ENCODE results near the gene KIRREL3. TPM values are rescaled to one million over a fixed set of nuclear protein-coding genes. Genes with fewer than 3 reads are reported as not detected.

The KIRREL3 gene
- total RNA-seq, 1 donor from 2014 or later: 0.92 TPM

DNA sequence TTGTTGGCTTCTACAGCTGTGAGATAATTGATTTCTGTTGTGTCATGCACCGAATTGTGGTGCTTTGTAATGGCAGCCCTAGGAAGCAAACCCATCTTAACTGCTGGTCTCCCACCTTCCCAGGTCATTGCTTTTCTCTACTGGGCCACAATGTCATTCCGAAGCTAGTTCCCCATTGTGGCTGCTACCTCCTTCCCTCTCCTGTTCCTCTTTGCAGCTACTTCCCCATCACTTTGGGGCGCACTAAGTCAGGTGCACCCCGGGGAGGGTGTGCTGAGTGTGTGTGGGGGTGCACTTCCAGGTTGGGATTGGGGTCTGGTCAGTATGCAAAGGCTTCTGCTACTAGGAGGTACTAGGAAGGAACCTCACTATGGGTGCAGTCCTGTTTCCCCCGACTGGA lies 535.8 kb downstream of the KIRREL3 start:
- DNase-seq: no peak

DNA sequence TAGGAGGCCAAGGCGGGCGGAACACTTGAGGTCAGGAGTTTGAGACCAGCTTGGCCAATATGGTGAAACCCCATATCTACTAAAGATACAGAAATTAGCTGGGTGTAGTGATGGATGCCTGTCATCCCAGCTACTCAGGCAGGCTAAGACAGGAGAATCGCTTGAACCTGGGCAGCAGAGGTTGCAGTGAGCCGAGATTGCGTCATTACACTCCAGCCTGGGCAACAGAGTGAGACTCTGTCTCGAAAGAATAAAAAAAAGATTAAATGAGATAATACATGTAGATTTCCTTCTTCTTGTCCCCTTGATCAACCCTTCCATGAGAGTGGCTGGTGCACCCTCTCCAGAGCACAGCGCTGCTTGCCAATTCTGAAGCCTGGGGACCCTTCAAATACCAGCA lies 538.1 kb downstream of the KIRREL3 start:
- no peak for DNase-seq

DNA sequence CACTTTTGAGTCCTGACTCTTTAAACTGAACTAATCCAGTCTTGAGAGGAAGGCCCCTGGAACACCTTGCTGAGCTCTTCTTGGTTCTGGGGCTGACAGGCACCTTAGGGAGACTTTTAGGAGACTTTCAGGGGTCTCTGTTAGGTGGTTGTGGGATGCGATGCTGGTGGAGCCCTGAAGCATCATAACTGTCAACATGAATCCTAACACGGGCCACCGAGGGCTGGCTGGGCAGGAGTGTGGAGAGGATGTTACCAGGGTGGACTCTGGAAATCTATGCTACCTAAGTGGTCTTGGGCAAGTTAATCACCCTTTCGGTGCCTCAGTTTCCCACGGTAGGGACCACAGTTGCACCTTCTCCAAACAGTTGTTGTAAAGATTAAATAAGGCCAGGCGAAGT lies 538.6 kb downstream of the KIRREL3 start:
- DNase-seq: no peak

DNA sequence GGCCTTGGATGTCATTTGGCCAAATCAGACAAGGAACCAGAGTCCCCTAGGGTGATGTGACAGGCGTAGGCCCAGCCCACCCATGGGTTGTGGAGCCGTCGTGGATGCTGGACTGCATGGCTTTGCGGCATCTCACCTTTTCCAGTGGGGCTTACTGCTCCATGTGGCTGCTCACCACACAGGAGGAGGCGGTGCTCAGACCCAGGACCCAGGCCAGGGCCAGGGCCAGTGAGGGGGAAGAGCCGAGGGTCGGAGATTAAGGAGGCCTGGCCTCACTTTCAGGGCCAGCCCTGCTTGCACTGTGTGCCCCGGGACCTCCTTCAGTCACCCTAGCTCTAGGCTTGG lies 539.5 kb downstream of the KIRREL3 start:
- no peak for DNase-seq

DNA sequence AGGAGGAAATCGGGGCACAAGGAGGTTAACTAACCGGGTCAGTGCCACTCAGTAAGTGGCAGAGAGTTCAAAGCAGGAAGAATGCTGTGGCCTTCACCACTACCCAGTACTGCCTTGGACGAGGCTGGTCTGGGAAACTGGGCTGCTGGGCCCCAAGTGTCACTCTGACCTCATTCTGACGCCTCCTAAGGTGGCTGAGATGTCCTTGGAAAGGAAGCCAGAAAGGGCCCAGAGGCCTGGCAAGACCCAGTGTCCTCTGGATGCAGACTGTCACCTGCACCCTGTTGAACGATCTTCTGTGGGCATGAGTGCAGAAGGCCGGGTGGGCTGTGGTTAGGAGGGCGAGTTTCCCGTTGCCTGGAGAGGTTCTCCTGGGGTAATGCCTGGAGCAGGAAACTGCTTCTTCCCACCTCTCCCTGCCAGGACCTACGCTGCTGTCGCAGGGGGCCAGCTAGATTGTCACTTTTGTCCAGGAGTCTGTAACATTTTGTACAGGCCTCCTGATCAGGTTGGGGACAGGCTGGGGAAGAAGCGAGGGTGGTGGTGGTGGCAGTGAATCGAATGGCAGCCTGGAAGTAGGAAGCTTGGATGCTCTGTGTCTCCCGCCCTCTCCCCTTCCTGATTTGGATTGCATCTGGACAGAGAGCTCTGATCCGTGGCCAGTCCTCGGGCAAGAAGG lies 540.0 kb downstream of the KIRREL3 start:
- DNase-seq: no peak

DNA sequence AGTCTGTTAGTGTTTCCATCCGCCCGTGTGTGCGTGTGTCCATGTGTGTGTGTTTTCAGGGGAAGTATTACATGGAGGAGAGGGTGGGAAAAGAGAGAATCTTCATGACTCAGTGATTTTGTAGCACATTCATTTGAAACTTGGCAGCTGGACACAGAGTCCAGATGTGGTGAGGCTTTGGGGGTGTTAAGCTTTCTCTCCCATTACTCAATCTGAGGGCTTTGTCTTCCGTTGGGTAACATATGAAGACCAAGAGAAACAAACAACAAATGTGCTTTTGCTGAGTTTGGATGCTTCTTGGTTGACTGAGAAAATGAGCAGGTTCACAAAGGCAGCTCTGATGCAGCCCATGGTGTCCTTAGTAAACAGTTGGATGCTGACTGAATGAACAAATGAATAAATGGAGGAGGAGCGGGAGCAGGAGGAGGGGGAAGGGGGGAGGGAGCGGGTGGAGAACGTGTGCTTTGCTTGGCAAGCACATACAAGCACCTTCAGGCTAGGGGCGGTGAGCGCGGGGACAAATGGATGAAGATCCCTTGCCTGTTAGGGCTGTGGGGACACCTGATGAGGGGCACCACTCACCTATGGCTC lies 540.8 kb downstream of the KIRREL3 start:
- DNase-seq: peak; percentile 89

DNA sequence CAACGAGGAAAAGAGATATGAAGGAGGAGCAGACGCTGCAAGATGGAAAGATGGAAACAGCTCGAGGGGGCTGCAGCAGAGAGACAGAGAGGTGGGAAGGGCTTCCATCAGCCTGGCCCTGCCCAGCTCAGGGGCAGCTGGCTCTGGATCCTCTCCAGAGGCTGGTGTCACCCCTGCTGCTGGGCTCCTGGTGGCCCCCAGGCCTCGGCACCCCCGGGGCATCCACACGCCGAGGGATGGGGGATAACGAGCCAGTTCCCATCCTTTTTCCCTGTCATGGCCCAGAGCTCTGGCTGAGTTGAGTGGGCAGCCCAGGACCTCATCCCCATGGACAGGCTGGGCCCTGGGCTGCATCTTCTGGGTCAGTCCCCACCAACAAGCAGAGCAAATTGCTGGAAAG lies 542.8 kb downstream of the KIRREL3 start:
- no peak for DNase-seq

DNA sequence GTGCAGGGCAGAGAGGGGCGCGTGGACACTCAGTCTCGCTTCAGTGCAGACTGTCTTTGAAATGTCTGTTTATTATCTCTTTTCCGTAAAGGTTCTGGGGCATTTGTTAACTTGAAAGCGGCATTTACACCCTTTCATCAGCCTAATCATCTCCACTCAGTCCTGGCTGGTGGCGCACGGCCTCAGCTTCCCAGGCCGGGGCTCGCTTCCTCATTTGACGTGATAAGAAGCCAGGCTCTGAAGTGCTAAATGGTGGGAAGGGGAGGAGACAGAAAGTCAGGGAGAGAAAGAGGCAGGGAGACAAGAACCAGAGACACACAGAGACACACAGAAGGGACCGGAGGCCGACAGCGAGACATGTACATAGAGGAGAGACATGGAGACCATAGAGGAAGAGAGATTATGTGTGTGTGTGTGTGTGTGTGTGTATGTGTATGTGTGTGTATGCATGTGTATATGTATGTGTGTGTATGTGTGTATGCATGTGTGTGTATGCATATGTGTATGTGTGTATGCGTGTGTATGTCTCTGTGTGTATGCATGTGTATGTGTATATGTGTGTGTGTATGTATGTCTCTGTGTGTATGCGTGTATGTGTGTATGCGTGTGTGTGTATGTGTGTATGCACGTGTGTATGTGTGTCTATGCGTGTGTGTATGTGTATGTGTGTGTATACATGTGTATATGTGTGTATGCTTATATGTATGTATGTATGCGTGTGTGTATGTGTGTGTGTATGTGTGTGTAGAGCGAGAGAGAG lies 543.6 kb downstream of the KIRREL3 start:
- no peak for DNase-seq

DNA sequence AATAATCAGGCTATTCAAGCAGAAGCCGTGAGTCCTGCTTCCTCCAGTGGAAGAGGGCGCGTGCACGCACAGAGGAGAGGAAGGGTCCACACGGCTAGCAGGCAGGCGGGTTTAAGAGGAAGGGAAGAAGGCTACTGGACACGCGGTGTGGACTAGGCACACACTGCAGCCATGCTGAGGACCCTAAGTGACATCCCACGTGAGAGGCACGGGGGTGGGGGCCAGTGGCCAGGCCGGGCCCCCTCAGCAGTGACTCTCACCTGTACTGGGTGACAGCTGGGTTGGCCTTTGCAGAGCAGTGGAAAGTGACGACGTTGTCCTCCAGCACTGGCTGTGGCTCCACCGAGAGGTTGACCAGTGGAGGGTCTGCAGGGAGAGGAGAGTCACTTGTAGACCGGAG lies 544.5 kb downstream of the KIRREL3 start:
- no peak for DNase-seq

DNA sequence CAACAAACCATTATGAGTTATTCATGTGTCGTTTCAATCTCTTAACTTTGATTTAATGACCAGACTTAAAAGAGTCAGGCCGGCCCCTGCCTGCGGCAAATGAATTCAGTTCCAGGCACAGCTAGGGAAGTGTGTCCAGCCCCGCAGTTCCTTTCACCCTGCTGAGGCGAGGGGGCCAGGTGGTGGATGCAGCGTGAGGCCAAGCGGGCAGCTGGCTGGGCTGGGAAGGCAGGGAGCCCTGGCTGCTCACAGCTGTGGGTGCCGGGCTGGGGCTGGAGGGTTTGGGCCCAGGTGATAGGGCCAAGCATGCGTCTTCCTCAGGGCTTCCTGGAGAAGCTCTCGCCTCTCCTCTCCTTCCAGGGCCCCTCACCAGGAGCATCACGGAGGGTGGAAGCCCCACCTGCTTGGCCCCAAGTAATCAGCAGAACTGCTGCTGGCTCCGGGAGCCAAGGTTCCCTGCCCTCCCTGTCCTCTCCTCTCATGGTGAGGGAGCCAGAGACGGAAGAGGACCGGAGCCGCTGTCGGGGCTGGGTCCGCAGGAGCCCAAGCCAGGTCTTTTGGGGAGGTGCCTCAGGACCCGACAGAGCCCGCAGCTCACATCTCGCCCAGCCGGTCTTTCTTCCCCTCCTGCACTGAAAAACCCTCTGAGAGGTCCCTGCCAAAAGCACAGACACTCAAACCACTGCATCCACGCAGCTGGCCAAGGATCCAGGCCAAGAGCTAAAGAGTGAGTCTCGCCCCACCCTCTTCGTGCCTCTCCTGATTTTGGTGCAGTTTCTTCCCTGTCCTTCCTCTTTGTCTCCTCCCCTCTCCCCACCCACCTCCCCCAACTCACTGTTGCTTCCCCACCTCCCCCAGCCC lies 548.1 kb downstream of the KIRREL3 start:
- peak; percentile 94 for DNase-seq

DNA sequence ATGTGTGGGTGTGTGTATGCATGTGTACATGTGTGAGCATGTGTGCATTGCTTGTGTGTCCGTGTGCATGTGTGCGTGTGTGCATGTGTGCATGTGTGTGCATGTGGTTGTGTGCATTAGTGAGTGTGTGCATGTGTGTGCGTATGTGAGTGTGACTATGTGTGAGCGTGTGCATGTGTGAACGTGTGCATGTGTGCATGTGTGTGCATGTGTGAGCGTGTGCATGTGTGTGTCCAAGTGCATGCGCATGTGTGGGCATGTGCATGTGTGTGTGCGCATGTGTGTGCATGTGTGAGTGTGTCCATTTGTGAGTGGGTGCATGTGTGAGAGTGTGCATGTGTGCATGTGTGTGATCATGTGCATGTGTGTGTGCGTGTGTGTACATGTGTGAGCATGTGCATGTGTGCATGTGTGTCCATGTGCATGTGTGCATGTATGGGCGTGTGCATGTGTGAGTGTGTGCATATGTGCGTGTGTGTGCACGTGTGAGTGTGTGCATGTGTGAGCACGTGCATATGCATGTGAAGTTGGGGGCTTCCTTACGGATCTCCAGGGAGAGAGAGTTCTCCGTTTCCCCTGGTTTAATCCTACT lies 549.3 kb downstream of the KIRREL3 start:
- DNase-seq: no peak

DNA sequence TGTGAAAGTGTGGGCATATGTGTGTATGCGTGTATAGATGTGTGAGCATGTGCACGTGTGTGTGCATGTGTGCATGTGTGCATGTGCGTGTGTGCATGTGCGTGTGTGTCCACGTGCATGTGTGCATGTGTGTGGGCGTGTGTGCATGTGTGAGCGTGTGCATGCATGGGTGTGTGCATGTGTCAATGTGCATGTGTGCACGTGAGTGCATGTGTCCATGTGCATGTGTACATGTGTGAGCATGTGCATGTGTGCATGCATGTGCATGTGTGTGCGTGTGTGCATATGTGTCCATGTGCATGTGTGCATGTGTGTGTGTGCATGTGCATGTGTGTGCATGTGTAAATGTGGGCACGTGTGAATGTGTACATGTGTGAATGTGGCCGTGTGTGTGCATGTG lies 549.8 kb downstream of the KIRREL3 start:
- no peak for DNase-seq

DNA sequence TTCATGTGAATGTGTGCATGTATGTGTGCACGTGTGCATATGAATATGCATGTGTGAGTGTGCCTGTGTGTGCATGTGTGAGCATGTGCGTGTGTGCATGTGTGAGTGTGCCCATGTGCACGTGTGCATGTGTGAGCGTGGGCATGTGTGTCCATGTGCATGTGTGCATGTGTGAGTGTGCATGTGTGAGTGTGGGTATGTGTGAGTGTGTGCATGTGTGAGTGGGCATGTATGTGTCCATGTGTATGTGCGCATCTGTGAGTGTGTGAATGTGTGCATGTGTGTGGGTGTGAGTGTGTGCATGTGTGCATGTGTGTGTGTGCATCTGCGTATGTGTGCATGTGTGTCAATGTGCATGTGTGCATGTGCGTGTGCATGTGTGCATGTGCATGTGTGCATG lies 550.4 kb downstream of the KIRREL3 start:
- no peak for DNase-seq

DNA sequence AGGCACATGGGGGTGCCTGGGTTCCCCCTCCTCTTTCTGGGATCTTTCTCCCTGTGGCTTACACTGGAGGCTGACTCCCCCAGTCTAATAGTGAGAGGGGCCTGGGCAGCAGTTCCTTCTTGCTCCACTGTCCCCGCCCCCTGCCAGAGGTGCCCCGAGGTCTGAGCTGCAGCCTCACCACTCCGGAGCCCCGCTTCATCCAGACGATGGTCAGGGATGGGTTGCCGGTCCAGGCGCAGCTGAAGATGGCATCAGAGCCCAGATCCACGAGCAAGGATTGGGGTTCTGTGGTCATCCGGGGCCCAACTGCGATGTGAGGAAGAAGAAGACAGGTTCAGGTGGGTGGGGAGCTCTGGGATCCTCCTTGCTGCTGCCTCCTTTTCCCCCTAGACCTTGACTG lies 554.0 kb downstream of the KIRREL3 start:
- no peak for DNase-seq

DNA sequence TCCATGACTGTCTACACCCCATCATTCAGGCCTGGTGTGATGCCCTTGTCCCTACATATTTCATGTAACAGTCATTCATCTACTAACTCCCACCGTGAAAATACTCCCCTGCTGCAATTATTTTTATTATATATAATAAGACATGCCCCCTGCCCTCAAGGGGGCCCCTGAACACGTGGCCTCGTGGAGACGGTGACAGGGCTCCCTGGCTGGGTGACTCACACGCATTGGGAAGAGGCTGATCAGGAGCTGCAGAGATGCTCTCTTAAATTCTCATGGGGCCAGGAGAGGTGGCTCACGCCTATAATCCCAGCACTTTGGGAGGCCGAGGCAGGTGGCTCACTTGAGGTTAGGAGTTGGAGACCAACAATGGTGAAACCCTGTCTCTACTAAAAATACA lies 556.5 kb downstream of the KIRREL3 start:
- DNase-seq: no peak

DNA sequence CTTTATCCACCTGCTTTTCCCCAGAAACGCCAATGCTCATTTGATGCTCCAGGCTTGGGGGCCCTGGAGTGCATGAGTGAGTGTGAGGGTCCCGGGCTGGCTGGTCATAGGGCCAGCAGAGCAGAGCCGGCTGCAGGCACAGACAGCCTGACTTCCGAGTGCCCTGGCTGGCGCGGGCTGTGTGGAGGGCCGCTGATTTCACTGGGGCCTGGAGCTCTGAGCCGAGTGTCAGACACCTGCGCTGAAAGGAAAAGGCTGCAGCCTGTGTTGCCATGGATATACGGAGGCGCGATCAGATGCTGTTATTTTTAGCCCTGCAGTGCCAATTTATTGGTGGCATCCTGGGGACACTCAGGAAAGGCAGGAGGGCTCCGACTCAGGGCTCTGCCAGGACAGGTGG lies 557.5 kb downstream of the KIRREL3 start:
- no peak for DNase-seq

DNA sequence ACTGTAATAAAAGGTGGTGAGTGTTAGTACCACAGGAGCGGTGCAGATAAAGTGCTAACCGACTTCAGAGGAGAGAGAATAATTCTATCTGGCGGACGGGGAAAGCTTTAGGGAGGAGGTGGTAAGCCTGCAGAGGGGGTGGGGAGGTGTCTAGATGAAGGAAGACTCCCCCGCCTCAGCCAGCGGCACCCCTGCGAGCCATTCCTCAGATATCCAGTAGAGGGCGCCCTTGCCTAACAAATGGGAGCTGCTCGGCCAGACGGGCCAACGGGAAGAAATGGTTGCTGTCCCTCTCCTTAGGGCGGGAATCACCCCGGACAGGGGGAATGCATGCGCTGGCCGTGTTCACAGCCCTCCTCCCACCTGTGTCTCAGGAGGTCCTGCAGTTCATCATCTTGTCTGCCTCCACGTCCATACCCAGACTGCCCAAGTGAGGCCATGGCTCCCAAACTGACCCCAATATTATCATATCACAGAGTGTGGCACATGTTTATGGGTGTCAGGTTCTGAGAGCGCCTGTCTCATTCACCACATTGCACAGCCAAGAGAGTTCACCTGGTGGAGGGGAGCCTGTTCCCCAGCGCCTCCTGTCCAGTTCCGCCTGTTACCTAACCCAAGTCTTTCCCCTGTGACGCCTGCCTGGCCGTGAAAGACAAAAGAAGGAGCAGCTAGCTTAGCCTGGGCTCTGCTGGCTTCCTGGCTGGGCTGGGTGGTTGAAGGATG lies 559.6 kb downstream of the KIRREL3 start:
- peak; percentile 92 for DNase-seq

DNA sequence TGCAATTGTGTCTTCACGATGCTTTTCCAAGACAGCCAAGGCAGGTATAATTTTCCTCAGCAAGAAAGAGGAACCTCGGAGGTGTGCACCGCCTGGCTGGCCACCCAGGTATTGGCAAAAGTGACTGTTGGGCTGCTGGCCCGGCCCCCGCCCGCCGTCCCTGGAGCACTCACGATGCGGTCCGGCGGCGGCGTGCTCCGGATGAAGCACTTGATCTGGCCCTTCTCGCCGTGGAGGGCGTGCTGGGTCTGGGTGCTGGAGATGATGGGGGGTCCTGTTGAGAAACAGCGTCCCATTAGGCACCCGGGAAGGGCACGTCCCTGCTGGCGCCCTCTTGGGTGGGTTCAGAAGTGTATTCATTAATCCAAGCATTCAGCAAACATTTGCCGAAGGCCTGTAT lies 560.3 kb downstream of the KIRREL3 start:
- no peak for DNase-seq

DNA sequence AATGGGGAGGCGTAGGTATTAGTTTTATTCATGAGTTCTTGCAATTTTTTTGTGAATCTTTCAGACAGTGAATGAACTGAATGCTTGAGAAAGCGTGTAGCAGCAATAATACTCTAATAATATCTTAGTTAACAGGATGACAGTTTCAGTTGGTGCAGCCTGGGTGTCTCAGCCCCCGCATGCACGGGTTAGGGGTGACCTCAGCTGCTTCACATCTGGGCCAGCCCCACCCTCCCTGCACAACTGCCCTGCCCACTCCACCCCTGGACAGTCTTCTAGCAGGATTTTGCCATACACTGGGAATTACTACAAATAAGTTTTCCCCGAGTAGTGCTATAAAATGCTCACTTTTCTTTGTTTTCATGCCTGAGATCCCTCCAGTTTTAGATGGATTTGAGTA lies 561.9 kb downstream of the KIRREL3 start:
- no peak for DNase-seq

DNA sequence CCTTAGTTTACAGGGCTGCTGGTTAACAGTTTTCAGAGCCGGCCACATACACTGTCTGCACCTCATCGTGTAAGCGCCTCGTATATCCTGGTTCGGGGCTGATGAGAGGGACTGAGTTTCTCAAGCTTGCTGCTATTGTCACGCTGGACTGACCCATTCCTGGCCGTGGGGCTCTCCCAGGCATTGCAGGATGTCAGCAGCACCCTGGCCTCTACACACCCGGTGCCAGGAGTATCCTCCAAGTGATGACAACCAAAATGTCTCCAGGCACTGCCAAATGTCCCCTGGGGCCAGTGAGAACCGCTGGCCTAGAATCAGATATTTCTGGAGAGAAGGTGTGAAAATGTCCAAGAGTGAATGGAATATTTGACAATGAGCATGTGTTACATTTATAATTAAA lies 562.3 kb downstream of the KIRREL3 start:
- no peak for DNase-seq

DNA sequence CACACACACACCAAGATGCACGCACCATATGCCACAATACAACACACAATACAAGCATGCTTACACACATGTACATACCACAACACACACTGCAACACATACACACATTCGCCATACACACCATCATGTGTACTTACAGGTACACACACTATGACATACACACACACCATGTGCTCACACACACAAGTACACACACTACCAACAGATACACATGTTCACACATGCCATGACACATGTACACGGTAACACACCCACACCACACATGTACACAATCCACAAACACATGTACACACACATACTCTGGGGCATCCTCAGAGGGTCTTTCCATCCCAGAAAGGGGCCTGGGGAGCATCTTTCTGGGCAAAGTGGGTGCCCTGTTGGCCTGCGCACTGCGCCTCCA lies 562.8 kb downstream of the KIRREL3 start:
- no peak for DNase-seq
